GM23248 (cell line): Measurements from ENCODE around the gene PRRT2.

Source experiments
- EZH2 ChIP-seq: fragments of 200-600 bp; sonication (generic); IDR thresholded peaks from 2 replicates; pipeline ENCODE4 v1.6.1; 2018; ENCODE audit warnings: antibody characterized with exemption, mild to moderate bottlenecking; ENCODE audit not compliant: insufficient read depth, poor library complexity, severe bottlenecking
- EZH2phosphoT487 ChIP-seq: fragments of 200-600 bp; sonication (generic); IDR thresholded peaks from 2 replicates; pipeline ENCODE4 v1.6.1; 2018; ENCODE audit warnings: antibody characterized with exemption, moderate library complexity, mild to moderate bottlenecking, low read depth; ENCODE audit not compliant: insufficient read depth

DNA sequence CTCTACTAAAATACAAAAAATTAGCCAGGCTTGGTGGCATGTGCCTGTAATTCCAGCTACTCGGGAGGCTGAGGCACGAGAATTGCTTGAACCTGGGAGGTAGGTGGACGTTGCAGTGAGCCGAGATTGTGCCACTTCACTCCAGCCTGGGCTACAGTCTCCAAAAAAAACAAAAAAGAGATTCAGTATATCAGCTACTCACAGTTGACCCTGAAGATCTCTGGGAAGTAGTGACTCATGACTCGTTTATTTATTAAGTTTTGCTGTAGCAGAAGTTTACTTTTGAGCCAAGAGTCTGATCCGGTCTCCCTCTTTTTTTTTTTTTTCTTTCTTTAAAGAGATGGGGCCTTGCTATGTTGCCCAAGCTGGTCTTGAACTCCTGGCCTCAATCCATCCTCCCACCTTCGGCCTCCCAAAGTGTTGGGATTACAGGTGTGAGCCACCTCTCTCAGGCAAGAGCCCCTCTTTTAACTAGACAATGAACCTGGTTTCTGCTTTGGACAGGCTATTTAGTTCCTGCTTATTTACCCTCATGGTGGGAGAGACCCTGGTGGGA is 12.7 kb downstream of the PRRT2 start:
- TF ChIP-seq EZH2 = no peak
- no peak for TF ChIP-seq EZH2phosphoT487
